ENCODE measurements around the gene PLXNB3. TPM values are rescaled to one million over a fixed set of nuclear protein-coding genes. Genes with fewer than 3 reads are reported as not detected.
A peak's percentile ranks its signal among the peaks of the same experiment; 100 is the strongest.

Gene PLXNB3
- polyA plus RNA-seq, 1 donor, result 1.5 TPM

DNA sequence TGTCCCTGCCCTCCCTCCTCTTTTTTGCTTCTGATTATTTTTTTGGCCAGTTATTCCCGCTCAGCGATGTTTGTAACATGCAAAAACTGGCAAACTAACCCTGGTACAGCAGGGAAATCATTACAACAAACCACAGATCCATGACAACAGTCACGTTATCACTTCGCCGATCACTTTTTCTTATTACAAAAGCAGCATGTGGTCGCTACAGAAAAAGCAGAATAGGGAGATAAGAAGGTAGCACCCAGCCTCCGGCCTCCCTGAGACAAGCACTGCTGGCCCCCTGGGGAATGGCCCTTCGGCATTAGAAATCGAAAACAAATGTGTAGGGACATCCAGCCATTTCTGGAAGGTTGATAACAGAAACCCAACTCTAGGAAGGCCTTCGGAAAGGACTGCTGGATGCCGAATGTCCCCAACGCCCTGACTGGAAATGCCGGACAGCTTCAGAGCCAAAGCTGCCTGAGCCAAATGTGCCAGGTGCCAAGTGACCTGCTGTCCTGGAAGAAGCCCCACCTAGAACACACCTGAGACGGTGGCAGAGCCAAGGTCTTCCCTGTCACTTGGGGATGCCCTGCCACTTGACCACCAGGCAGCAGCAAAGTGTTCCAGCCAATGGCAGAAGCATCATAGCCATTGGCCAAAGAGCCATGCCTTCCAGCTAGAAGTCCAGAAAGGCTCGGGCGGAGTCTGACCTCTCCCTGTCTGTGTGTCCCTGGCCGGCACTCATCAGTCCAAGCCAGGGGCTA lies 27.2 kb downstream of the PLXNB3 start:
- DNase-seq, result no peak

DNA sequence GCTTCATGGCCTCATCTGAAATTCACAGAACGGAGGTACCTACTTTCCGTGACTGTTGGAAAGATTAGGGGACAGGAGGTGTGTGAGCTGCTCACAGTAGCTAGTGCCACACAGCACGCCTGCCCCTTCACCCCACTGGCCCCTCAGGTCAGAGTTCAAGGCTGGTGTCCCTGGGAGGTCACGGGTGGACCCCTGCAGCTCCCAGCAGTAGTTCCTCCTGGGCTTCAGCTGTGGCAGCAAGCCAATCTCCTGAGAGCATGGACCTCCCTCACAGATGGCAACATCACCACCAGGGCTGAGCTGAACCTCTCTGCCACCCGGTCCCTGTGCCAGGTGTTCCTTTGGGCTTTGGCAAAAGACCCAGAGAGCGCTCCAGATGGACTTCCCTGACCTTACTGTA lies 28.3 kb downstream of the PLXNB3 start:
- DNase-seq, result no peak

DNA sequence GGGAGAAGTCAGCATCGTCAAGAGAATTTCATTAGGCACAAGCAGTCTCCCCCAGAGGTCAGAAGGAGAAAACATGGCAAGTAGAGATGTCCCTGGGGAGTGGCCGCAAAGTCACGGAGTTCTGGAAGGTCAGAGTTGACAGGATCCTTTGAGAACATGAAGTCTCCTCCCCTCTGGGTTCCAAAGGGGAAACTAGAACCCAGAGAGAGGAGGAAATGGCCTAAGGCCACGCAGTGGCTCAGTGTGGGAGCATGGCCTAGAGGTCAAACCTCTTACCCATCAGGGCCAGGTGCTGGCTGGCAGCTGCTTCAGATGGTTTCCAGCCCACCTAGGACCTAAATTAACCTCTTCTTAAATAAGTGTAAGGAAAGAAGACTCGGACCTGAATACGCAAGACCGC lies 29.2 kb downstream of the PLXNB3 start:
- DNase-seq, result no peak

DNA sequence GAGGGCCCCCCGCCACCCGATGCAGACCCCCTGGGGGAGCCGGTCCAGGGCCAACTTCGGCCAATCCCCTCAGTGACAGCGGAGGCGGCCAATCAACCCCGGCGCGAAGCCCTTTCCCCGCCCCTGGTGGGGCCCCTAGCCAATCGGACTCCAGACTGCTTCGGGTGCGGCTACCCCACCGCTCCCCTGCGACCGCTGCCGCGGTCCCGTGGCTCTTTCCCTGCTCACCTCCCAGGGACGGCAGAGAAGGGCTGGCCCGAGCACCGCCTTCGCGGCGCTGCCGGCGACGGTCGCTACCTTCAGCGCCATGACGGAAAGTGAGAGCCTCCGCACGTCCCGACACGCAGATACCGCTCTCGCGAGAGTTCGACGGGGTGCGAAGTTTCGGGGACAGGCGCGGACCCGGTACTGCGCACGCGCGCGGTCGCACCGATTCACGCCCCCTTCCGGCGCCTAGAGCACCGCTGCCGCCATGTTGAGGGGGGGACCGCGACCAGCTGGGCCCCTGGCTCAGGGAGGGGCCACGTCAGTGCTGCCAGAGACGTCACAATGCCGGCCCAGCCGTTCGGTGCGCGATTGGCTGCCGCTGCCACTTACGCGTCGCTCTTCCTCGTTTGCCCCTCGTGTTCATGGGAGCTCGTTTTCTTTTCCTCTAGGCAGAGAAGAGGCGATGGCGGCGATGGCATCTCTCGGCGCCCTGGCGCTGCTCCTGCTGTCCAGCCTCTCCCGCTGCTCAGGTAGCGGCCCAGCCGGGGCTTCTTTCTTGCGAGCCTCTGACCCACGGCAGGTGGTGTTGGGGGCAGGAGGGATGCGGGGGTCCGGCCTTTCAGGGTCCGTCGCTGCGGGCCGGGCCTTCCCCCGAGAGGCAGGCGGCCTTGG lies 30.2 kb downstream of the PLXNB3 start, which contains the start of the genes IDH3G and SSR4:
IDH3G (minus strand) TSS at position 358 of the 879 bp plus-strand sequence; CDS start at position 309, 49 bp downstream.
SSR4 (plus strand) TSS at position 651 of the 879 bp plus-strand sequence; CDS start at position 671, 20 bp downstream.
- peak; percentile 91 for DNase-seq

DNA sequence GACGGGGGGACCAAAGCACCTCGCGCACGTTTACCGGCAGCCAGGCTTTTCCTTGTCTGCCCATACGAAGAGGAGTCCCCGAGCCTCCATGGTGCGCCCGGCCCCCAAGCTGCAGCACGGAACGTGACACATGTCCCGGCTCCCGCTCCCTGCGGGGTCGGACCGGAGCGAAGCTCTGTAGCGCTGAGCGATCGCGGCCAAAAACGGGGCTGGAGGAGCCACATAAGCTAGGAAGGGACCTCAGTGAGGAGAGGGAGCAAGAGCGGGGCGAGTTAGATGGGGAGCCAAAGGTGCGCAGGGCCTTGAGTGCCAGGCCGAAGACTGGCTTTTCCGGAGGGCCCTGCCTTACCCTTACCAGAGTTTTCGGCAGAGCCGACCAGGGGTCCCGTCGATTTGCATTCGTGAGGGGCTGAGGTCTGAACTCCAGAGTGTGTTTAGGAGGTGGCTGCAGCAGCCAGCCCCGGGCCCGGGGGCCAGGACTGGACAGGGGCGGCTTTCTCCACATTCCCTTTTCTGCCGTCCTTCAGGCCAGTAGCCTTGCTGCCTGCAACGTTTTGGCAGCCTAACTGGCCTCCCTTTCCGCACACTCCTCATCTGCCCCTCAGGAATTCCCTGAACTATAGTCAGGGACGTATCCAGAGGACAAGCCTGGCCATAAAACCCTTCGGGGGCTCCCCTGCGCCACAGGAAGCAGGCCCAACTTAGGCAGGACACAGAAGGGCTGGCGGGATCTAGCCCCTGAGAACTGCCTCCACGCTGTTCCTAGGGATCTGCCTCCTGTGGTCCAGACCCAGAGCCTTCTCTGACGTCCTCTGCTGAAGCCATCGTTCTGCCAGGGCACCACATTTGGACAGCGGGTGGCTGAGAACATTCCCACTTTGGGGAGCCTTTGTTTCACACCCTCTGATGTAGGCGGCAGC lies 31.1 kb downstream of the PLXNB3 start:
- DNase-seq, result no peak

DNA sequence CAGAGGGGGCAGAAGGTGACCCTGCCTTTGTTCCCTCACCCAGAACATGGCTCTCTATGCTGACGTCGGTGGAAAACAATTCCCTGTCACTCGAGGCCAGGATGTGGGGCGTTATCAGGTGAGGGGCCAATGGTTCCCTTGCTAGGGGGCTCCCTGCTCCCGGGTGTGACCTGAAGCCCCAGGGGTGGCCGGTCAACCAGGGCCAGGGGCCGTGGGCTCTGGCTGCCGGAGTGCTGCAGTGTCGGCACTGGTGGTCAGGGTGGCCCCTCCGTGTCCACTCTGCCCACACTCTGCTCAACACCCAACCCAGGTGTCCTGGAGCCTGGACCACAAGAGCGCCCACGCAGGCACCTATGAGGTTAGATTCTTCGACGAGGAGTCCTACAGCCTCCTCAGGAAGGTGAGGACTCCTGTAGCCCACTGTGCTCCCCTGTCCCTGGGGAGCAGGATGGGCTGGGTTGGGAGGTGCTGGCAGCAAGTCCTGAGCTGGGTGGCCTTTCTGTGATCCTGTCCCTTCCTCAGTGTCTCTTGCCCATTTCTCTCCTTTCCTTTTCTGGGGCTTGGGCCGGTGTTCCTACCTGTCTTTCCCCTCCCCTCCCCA lies 33.5 kb downstream of the PLXNB3 start:
- DNase-seq, result no peak

DNA sequence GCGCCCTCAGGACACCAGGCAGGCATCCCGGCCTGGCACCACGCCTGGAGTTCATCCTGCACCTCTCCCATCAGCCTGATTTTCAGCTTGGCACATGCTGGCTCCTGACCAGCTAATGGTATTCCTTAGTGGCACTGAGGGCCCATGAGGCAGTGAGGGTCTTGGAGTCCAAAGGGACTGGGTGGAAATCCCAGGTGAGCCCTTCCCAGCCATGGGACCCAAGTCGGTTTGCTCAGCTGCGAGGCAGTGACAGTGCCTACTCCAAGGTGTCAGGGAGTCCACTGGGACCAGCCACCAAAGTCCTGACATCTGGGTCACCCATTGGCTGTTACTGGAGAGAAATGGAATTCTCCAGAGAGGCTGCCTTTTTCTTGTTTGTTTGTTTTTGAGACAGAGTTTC lies 35.3 kb downstream of the PLXNB3 start:
- no peak for DNase-seq

DNA sequence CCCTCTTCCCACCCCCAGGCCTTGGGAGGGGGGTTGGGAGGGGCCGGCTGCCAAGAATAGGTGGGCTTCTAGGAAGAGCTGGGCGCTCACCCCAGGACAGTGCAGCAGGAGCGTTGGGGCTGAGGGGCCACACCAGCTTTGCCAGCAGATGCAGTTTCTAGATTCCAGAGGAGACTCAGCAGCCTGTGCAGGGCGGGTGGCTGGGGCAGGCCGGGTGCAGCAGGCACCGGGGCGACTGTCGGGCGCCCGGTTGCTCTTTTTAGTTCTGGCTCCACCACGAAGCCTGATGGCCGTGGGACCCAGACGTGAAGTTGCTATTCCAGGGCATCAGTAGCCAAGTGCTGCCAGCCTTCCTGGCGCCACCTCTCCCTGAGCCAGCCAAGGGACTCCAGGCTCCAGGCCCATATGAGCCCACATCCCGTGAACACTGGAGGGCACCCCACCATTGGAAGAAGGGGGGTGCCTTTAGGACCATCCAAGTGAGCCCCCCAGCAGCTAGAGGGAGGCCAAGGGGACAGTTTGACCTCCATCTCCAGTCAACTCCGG lies 36.2 kb downstream of the PLXNB3 start:
- DNase-seq, result no peak

DNA sequence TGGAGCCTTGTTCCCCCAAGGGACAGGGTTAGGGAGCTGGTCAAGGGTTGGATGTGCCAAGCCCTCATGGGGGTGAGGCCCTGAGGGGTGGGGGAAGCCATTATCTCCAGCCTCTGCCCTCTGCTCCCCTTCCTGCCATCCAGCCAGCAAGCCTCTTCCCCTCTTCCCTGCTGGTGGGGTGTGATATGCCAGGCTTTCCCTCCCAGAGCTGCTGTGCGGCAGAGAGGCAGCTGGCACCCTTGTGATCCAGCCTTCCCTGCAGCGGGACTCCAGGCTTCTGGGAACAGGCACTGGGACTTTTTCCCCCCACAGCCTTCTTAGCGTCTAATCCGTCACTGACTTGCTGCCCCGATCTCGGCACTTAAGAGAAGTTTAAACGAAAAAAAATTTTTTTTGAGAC lies 36.7 kb downstream of the PLXNB3 start:
- DNase-seq, result no peak

DNA sequence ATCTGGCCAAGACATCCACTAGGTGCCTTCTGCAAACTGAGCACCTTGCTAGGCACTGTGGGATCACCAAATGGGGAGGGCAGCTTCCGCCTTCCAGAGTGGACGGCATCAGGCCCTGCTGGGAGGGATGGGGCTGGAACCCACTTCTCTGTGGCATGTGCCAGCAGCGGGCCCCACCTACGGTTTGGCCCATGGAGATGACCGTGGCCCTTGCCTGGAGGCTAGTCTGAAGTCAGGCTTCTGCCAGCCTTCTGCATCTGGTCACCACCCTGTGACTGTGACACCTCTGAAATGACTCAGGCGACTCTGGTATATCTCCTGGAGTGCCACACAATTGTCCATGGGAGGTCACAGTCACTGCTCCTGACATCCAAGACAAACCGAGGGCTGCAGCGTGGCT lies 37.6 kb downstream of the PLXNB3 start:
- no peak for DNase-seq

DNA sequence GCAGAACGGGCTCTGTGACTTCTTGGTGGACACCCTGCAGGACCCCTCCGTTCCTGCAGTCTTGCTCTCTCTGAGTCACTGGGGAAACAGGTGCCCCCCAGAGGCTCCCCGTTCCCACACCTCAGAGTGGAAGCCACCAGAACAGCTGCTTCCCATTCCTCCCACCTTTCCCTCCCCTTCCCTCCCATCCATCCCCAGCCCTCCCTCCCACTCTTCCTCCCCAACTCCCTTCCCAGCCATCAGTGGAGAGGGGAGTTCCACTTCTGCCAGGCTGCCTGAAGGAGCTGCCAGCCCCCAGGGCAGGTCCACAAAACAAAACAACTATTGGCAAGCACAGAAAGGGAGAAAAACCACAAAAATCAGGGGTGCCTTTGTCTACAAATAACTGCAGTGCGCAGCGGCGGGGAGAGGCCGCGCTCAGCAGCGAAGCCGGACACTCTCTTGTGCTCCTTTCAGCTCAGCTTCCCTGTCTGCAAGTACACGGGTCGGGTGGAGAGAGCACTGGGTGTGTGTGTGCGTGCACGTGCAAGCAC lies 38.5 kb downstream of the PLXNB3 start:
- no peak for DNase-seq

DNA sequence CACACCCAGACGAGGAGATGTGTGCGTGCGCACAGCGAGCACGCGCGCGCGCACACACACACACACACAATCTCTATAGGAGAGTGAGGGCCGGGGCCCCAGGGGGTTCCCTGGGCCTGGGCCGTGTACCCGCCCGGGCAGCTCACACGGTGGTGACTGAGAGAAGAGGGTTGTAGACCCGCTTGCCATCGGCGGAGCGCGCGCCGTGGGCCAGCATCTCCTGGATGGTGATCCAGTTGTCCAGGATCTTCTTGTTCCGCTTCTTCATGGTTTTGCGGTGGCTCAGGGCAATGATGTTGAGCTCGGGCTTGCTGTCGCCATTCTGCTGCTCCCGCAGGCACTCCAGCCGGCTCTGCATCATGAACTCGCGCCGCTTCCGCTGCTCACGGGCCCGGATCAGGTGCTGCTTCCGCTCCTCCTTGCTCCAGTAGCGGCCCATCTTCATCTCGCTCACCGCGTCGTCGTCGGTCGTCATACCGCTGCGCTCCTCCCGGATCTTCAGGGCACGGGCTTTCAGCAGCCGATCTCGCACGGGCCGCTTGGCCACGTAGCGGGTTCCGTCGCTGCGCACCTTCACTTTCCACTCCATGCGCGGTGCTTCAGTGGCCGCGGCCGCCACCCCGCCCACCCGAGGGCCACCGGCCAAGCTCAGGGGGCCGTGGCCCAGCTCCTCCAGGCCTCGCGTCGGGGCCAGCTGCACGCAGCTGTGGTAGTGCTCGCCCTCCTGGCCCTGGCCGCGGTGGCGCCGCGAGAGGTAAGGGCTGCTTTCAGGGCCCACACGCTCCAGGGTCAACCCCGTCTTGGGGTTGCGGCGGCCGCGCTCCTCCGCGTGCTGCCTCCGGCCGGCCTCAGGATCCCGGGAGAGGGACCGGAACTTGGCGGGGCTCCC lies 39.4 kb downstream of the PLXNB3 start:
- DNase-seq, result no peak

DNA sequence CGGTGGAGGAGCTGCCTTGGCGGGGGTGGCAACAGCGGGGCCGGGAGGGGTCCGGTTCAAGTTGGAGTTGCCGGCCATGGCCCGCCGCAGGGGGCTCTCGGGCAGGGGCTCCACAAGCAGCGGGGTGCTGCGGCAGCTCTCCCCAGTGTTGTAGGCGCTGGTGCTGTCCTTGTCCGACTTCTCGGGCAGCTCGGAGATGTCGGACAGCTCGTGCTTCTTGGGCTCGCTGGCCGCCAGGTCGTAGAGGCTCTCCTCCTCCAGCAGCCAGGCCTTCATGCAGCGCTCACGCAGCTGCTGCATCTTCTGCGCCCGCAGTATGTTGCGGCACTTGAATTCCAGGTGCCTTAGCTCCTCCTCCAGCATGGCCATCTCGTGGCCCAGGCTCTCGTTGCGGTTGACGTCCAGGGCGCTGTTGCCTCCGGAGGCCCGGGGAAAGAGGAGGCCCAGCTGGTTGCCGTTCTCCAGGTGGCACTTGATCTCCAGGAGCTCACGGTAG lies 40.1 kb downstream of the PLXNB3 start:
- no peak for DNase-seq

DNA sequence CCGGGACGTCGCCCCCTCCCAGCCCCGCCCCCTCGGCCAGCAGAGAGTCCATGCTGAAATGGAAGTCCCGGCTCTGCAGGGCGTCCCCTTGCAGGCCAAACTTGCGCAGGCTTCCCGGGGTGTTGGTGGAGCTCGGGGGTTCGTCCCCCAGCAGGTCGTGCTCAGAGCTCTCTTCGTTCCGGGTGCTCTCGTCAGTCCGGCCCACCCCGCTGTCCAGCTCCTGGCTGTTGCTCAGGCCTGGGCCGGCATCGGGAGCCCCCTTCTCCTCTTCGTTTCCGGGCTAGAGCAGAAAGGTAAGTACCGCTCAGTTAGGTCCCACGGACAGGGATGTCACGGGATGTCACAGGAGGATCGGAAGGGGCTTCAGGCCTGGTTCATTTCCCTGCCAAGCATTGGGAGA lies 40.6 kb downstream of the PLXNB3 start:
- DNase-seq, result no peak

DNA sequence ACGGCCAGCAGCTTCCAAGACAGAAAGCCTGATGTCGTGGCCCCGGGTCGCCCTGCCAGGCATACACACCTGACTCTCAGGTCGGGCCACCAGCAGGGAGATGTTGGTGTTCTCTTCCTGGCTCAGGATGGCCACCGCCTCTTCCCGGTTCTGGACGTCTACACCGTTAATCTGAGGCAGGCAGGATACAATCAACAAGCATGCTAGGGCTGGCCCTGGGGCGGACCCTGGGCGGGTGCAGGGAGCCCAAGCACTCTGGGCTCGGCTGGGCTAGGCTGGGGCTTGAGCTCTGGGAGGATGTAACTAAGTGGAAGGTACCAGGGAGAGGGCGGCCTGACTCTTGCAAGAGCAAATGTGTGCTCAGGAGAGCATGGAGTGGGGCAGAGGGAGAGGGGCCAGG lies 41.4 kb downstream of the PLXNB3 start:
- no peak for DNase-seq

DNA sequence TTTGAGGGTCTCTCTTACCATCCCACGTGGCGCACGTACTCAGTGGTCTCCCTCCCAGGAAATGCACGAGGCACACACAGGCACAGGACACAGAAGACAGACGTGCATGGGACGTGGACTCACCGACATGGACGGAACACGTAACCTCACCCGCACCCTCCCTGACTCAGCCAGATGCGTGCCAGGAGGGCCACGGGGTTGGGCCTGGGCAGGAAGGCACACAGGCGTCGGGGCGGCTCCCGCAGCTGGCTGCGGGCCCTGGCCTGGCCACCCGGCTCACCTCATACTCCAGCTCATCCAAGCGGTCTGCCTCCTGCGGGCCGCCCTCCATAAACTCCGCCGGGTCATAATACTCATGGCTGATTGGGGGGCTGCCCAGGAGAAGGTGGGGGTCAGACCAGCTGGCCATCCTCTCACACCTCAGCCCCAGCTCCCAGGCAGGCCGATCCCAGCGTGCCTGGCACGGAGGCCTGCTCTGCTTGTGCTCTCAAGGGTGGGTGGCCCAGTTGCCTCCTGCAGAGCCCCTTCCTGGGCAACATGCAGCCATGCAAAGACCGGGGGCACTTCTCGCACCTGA lies 43.0 kb downstream of the PLXNB3 start:
- DNase-seq, result no peak

DNA sequence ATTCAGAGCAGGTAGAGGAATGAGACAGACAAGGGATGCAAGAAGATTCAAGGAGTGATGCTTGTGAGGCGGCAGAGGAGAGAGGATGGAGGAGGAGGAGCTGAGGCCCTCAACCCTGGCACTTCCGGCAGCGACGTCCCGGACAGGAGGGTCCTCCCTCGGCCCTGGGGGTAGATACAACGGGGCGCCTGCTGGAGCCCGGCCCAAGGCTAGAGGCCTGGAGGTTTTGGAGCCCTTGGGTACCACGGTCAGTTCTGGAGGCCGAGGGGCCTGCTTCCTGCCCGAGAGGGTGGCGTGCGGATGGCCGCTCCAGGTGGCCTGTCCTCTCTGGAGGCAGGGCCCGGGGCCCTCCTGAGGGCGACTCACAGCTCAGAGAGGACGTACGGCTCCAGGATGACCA lies 43.9 kb downstream of the PLXNB3 start:
- no peak for DNase-seq

DNA sequence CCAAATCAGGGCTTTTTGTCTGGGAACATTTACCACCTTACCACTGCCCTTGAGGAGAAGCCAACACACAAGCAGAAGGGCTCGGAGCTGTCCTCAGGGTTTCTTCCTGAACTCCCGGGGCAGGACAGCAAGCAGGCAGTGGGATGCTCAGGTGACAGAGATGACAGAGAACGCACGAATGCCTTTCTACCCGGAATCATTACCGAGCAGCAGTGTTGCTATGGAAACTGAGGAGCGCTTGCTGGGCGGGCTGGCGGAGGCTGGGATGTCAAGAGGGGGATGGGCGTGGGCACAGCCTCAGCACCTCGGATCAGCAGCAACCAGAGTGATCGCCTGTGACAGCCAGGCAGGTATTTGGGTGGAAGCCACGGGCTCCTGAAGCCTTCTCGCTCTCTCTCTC lies 48.2 kb downstream of the PLXNB3 start:
- no peak for DNase-seq

DNA sequence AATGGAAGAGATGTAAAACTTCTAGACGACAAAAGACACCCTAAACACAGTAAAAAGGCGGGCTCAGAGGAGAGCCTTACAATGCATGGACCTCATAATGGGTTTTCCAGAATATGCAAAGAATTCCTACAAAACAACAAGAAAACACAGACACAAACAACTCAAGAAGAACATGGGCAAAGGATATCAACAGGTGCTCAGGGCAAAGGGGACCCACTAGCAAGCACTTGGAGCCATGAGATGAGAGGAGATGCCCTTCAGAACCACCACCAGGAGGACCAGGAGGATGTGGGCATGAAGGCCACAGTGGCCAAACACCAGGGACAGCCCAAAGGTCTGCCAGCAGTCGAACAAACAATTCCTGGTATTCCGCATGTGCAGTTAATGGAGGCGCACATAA lies 49.1 kb downstream of the PLXNB3 start:
- DNase-seq, result no peak

Data from left kidney (tissue), 2 donors.